SU-DHL-6 (cell line): ENCODE results near the gene CLIC1.

Experiments used
- H2AFZ ChIP-seq: fragments of 200-600 bp; sonication (generic); 2 replicates; pipeline ENCODE4 v1.6.1; 2014; ENCODE audit warnings: low read depth, mild to moderate bottlenecking, moderate library complexity, mixed read lengths, antibody characterized with exemption, low read length; ENCODE audit not compliant: severe bottlenecking
- H3F3A ChIP-seq: fragments of 200-600 bp; shearing (Covaris generic); 2 replicates; pipeline ENCODE4 v1.6.0; 2016; ENCODE audit warnings: antibody characterized with exemption, mild to moderate bottlenecking; ENCODE audit not compliant: insufficient read depth
- H3K27ac ChIP-seq: fragments of 200-600 bp; sonication (generic); 2 replicates; pipeline ENCODE4 v1.5.1; 2016; ENCODE audit warnings: low read depth, mild to moderate bottlenecking, low read length, moderate library complexity, mixed read lengths
- H3K27me3 ChIP-seq: fragments of 200-600 bp; sonication (generic), shearing (Covaris generic); 2 replicates; pipeline ENCODE4 v1.6.0; 2014; ENCODE audit warnings: mild to moderate bottlenecking, low read length
- H3K36me3 ChIP-seq: fragments of 200-600 bp; sonication (generic); 2 replicates; pipeline ENCODE4 v1.6.1; 2014; ENCODE audit warnings: mild to moderate bottlenecking, low read length, mixed read lengths
- H3K4me2 ChIP-seq: fragments of 300-600, 200-600 bp; shearing (Covaris generic), sonication (generic); 2 replicates; pipeline ENCODE4 v1.6.0; 2014; ENCODE audit warnings: low read length, low read depth, mild to moderate bottlenecking; ENCODE audit not compliant: poor library complexity, severe bottlenecking
- H3K4me3 ChIP-seq: fragments of 200-600 bp; sonication (generic); 2 replicates; pipeline ENCODE4 v1.5.1; 2014; ENCODE audit warnings: antibody characterized with exemption, low read length, mild to moderate bottlenecking, mixed read lengths; ENCODE audit not compliant: insufficient read depth, poor library complexity, severe bottlenecking
- H3K79me2 ChIP-seq: fragments of 200-600 bp; sonication (generic); 2 replicates; pipeline ENCODE4 v1.6.1; 2014; ENCODE audit warnings: mild to moderate bottlenecking, low read length, moderate library complexity; ENCODE audit not compliant: insufficient read depth
- H3K9ac ChIP-seq: fragments of 200-600 bp; sonication (generic); 2 replicates; pipeline ENCODE4 v1.7.0; 2014; ENCODE audit warnings: mild to moderate bottlenecking, low read length
- H3K9me2 ChIP-seq: fragments of 200-600 bp; sonication (generic); replicated peaks from 2 replicates; pipeline ENCODE4 v1.6.1; 2014; ENCODE audit warnings: low read length; ENCODE audit not compliant: insufficient read depth
- H3K9me3 ChIP-seq: fragments of 200-600 bp; sonication (generic); 2 replicates; pipeline ENCODE4 v1.6.1; 2014; ENCODE audit warnings: low read length, mixed read lengths; ENCODE audit not compliant: insufficient read depth
- H4K20me1 ChIP-seq: fragments of 200-600 bp; sonication (generic); 2 replicates; pipeline ENCODE4 v1.6.1; 2014; ENCODE audit warnings: low read depth, mild to moderate bottlenecking, antibody characterized with exemption, low read length, moderate library complexity, mixed read lengths
- EZH2phosphoT487 ChIP-seq: fragments of 200-600 bp; sonication (generic), shearing (Covaris generic); conservative IDR thresholded peaks from 2 replicates; pipeline ENCODE4 v1.6.1; 2018; ENCODE audit warnings: mild to moderate bottlenecking, antibody characterized with exemption, low read length, moderate library complexity, mixed read lengths
- TF ChIP-seq, protein P1 (sequence below): fragments of 200-600 bp; sonication (generic); IDR thresholded peaks from one replicate; pipeline ENCODE4 v1.5.1; 2017; ENCODE audit warnings: antibody characterized with exemption, mild to moderate bottlenecking, low read length, moderate library complexity; ENCODE audit not compliant: insufficient read depth, poor library complexity, severe bottlenecking

CLIC1 gene

DNA sequence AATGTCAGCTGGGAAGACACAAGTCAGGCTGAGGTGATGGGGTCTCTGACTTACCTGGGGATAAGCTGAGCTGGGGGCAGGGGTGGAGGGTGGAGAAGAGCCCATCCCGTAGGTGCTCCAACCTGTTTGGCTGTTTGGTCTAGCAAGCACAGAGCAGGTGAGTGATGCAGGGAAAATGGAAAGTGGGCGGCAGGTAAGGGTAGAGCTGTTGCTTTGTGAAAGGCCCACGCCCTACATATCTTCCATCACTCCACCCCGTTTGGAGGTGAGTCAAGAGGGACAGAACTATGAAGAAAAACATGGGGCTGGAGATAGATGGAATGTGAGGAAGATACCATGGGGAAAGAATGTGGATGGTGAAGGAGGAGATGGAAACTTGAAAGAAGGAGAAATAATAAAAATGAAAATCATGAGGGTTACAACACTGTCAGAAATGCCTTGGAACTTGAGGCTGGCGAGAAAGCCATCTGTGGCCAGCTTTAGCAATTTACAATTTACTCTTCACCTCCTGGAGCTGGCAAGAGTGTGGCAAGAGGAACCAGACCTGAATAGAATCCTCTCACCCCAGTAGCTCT, 16.0 kb downstream of the CLIC1 start:
- Histone ChIP-seq H3K36me3 (no peaks in the 10 kb centered on the region), H3K79me2 (no peaks in the 10 kb centered on the region), H3F3A (no peaks in the 10 kb centered on the region), H3K9ac (no peak overlapping the region), H3K9me2 (no peaks in the 10 kb centered on the region), H3K27me3 (no peaks in the 10 kb centered on the region), H3K27ac (no peak overlapping the region), H4K20me1 (no peaks in the 10 kb centered on the region), H2AFZ (no peak overlapping the region), H3K4me2 (no peak overlapping the region), H3K4me3 (no peak overlapping the region), H3K9me3 (no peaks in the 10 kb centered on the region)
- TF ChIP-seq, protein P1, sequence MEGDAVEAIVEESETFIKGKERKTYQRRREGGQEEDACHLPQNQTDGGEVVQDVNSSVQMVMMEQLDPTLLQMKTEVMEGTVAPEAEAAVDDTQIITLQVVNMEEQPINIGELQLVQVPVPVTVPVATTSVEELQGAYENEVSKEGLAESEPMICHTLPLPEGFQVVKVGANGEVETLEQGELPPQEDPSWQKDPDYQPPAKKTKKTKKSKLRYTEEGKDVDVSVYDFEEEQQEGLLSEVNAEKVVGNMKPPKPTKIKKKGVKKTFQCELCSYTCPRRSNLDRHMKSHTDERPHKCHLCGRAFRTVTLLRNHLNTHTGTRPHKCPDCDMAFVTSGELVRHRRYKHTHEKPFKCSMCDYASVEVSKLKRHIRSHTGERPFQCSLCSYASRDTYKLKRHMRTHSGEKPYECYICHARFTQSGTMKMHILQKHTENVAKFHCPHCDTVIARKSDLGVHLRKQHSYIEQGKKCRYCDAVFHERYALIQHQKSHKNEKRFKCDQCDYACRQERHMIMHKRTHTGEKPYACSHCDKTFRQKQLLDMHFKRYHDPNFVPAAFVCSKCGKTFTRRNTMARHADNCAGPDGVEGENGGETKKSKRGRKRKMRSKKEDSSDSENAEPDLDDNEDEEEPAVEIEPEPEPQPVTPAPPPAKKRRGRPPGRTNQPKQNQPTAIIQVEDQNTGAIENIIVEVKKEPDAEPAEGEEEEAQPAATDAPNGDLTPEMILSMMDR, result no peak
- no peak for TF ChIP-seq EZH2phosphoT487

DNA sequence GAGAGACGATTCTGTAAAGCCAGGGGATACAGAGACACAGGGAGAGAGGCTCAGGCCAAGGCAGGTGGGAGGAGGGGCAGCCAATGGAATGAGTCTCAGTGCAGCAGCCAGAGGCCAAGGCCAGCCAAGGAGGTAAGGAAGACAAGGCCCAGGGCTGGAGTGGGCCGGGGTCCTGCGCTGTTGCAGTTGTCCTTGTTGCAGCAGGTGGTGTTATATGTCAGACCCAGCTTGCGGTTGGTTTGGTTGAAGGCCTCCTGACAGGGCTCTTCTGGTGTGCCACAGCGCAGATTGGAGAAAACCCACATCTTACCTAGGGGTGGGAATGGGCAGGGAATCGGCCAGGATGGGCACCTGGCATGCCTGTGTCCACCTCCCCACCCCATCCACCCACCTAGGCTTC, 17.3 kb downstream of the CLIC1 start:
- Histone ChIP-seq H3K36me3 (no peaks in the 10 kb centered on the region), H2AFZ (no peak overlapping the region), H4K20me1 (no peaks in the 10 kb centered on the region), H3K27me3 (no peaks in the 10 kb centered on the region), H3K9me2 (no peaks in the 10 kb centered on the region), H3K4me3 (no peak overlapping the region), H3K79me2 (no peaks in the 10 kb centered on the region), H3K9me3 (no peaks in the 10 kb centered on the region), H3K27ac (no peak overlapping the region), H3F3A (no peaks in the 10 kb centered on the region), H3K4me2 (no peak overlapping the region), H3K9ac (no peak overlapping the region)
- no peak for TF ChIP-seq EZH2phosphoT487

DNA sequence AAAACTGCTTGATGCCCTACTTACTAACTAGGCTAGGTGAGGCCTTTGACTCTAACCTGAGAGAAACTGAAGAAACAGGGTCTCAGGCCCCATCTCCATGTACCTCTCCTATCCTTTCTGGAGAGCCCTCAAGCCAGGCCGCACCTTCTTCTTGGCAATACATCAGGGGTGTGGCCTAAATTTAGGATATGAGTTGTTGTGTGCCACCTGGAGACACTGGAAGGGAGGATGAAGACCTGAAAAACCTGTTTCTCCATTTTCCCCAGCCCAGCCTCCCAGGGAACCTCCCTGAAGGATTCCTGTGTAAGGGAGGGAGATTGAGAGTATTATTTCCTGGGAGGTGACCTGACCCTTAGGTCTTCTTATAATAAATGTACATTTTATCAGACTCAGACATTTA, 18.1 kb downstream of the CLIC1 start:
- no peak overlapping the region for H3K27ac ChIP-seq
- no peaks in the 10 kb centered on the region for H3K36me3 ChIP-seq
- no peak overlapping the region for H3K9ac ChIP-seq
- H3K27me3 ChIP-seq, result no peaks in the 10 kb centered on the region
- H3K79me2 ChIP-seq, result no peaks in the 10 kb centered on the region
- H3F3A ChIP-seq, result no peaks in the 10 kb centered on the region
- no peak overlapping the region for H3K4me2 ChIP-seq
- no peaks in the 10 kb centered on the region for H3K9me2 ChIP-seq
- no peaks in the 10 kb centered on the region for H3K9me3 ChIP-seq
- H4K20me1 ChIP-seq, result no peaks in the 10 kb centered on the region
- TF ChIP-seq EZH2phosphoT487, result no peak
- TF ChIP-seq, protein P1, result no peak
- H3K4me3 ChIP-seq, result no peak overlapping the region
- no peak overlapping the region for H2AFZ ChIP-seq

DNA sequence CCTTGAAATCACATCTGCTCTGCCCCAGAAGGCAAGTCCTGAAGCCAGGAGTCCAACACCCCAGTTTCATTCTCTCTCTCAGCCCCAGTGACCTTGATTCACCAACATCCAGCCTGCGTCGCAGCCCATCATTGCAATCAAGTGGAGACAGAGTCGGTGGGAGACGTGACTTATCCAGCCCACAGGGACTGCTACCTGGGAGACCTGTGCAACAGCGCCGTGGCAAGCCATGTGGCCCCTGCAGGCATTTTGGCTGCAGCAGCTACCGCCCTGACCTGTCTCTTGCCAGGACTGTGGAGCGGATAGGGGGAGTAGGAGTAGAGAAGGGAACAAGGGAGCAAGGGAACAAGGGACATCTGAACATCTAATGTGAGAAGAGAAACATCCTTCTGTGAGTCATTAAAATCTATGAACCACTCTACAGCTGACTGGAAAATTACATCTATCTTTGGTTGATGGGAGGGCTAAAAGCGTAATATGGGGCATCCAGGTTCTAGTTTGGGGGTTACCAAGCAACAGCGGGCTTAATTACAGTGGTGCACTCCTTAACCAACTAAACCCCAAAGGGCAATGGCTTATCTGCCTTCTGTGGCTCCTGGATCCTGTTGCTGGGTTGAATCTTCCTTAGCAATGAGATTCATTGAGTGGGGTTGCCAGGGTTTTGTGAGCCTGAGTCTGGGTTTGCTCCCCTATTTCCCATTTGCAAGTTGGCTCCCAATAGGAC, 18.7 kb downstream of the CLIC1 start:
- no peak overlapping the region for H3K27ac ChIP-seq
- no peaks in the 10 kb centered on the region for H3K79me2 ChIP-seq
- no peaks in the 10 kb centered on the region for H3F3A ChIP-seq
- H3K9ac ChIP-seq, result no peak overlapping the region
- no peaks in the 10 kb centered on the region for H3K36me3 ChIP-seq
- no peaks in the 10 kb centered on the region for H3K27me3 ChIP-seq
- H3K9me2 ChIP-seq, result no peaks in the 10 kb centered on the region
- no peak overlapping the region for H2AFZ ChIP-seq
- no peak overlapping the region for H3K4me2 ChIP-seq
- no peak for TF ChIP-seq EZH2phosphoT487
- TF ChIP-seq, protein P1, result no peak
- no peaks in the 10 kb centered on the region for H4K20me1 ChIP-seq
- H3K4me3 ChIP-seq, result no peak overlapping the region
- H3K9me3 ChIP-seq, result no peaks in the 10 kb centered on the region
